ENCODE results near the gene GPANK1. TPM values are rescaled to one million over a fixed set of nuclear protein-coding genes. Genes with fewer than 3 reads are reported as not detected.
A peak's percentile ranks its signal among the peaks of the same experiment; 100 is the strongest.

The GPANK1 gene
- total and polyA plus RNA-seq, 9 of the 15 experiments (the other 6 are each of a cell fraction or from before 2014, with no cell fraction given) = 32.2 to 111 (median 46.3) TPM

GRCh38 chr6:31665501-31666336 lies 922 bp upstream of the GPANK1 start, which contains the start of gene CSNK2B (continued):
- peak; percentile 91 for TF ChIP-seq E2F8 (IDR thresholded peaks at IDR 0.05; ENCODE audit: low read depth, partially characterized antibody)
- TF ChIP-seq PKNOX1 (IDR thresholded peaks at IDR 0.05) = peak; percentile 91
- TF ChIP-seq SRSF7 (optimal IDR thresholded peaks at IDR 0.05; ENCODE audit: low read depth, low read length) = no peak
- no peak for TF ChIP-seq ZNF766 (CRISPR knock-in tag; conservative IDR thresholded peaks at IDR 0.05)
- TF ChIP-seq NFXL1 (CRISPR knock-in tag; IDR thresholded peaks at IDR 0.05) = no peak
- no peak for TF ChIP-seq ID3 (CRISPR knock-in tag; IDR thresholded peaks at IDR 0.05)
- TF ChIP-seq ID3 (tag; IDR thresholded peaks at IDR 0.05) = no peak
- no peak for TF ChIP-seq ZFP1 (CRISPR knock-in tag; IDR thresholded peaks at IDR 0.05)
- no peak for TF ChIP-seq MCM3 (IDR thresholded peaks at IDR 0.05)
- no peak for TF ChIP-seq SREBF2 (CRISPR knock-in tag; IDR thresholded peaks at IDR 0.05)
- no peak for TF ChIP-seq ZC3H11A (IDR thresholded peaks at IDR 0.05; ENCODE audit: low read depth, low read length)
- TF ChIP-seq MAX (CRISPR knock-in tag; IDR thresholded peaks at IDR 0.05) = peak; percentile 59
- peak; percentile 21 for TF ChIP-seq SETDB1 (IDR thresholded peaks at IDR 0.05; ENCODE audit: low read length)
- no peak for TF ChIP-seq NELFE (IDR thresholded peaks at IDR 0.05; ENCODE audit: insufficient read depth, insufficient read length)
- no peak for TF ChIP-seq ZNF764 (CRISPR knock-in tag; IDR thresholded peaks at IDR 0.05; ENCODE audit: low read depth)
- no peak for TF ChIP-seq RERE (CRISPR knock-in tag; IDR thresholded peaks at IDR 0.05; ENCODE audit: borderline replicate concordance)
- no peak for TF ChIP-seq EWSR1 (IDR thresholded peaks at IDR 0.05; ENCODE audit: borderline replicate concordance, low read depth, partially characterized antibody)
- peak; percentile 90 for TF ChIP-seq TAF7 (tag; IDR thresholded peaks at IDR 0.05)
